BLaER1 treated with 17β-estradiol and CSF1 and Interleukin-3, amounts not matched to agents 10 nM and 100 nM (cell line): ENCODE measurements around the gene FKRP.

Experiments used
- H3K27ac ChIP-seq, 11 experiments: shearing (Covaris generic); formaldehyde crosslinking; 2 replicates each; pipeline ENCODE4 v1.8.1; 2022
- H3K27me3 ChIP-seq, 11 experiments: shearing (Covaris generic); formaldehyde crosslinking; 2 replicates each; pipeline ENCODE4 v1.8.1; 2022
- H3K36me3 ChIP-seq, 11 experiments: shearing (Covaris generic); formaldehyde crosslinking; 2 replicates each; pipeline ENCODE4 v1.8.1; 2022
- H3K4me1 ChIP-seq, 10 experiments: shearing (Covaris generic); formaldehyde crosslinking; 2 replicates each; pipeline ENCODE4 v1.8.1; 2022
- H3K4me2 ChIP-seq, 11 experiments: shearing (Covaris generic); formaldehyde crosslinking; 2 replicates each; pipeline ENCODE4 v1.8.1; 2022
- H3K4me3 ChIP-seq, 10 experiments: shearing (Covaris generic); formaldehyde crosslinking; 2 replicates each; pipeline ENCODE4 v1.8.1; 2022
- H3K9ac ChIP-seq, 11 experiments: shearing (Covaris generic); formaldehyde crosslinking; 2 replicates each; pipeline ENCODE4 v1.8.1; 2022
- H3K9me3 ChIP-seq, 11 experiments: shearing (Covaris generic); formaldehyde crosslinking; replicated peaks in 1 of 11; 2 replicates each; pipeline ENCODE4 v1.8.1; 2022
- H4K20me1 ChIP-seq, 11 experiments: shearing (Covaris generic); formaldehyde crosslinking; 2 replicates each; pipeline ENCODE4 v1.8.1; 2022
- Cebpa-rat ChIP-seq, 11 experiments: shearing (Covaris generic); IDR thresholded peaks; 2 replicates each; pipeline ENCODE4 v1.8.1; 2022

FKRP gene

GRCh38 chr19:46739290-46739771 is 6.5 kb upstream of the FKRP start:
- no peaks in the 10 kb centered on the region for H3K9me3 ChIP-seq
- H3K4me2 ChIP-seq: no peak overlapping the region
- peaks cover 41 to 91% (median 48%) of the 10 kb centered on the region in 10 experiments for H3K4me1 ChIP-seq
- no peak for TF ChIP-seq Cebpa-rat (IDR thresholded peaks at IDR 0.05)
- no peaks in the 10 kb centered on the region for H3K27me3 ChIP-seq
- no peak overlapping the region for H3K4me3 ChIP-seq
- H3K9ac ChIP-seq: peak overlapping the region in 8 of 11 experiments; percentile 22 to 44 (median 39); a peak in 10 of 22 replicates
- peaks cover 79 to 100% (median 98%) of the 10 kb centered on the region in 11 experiments for H4K20me1 ChIP-seq
- H3K36me3 ChIP-seq: peaks cover 41 to 80% (median 72%) of the 10 kb centered on the region in 11 experiments
- H3K27ac ChIP-seq: peak overlapping the region in 5 of 11 experiments; percentile 1 to 31 (median 7); a peak in 7 of 22 replicates

GRCh38 chr19:46741447-46741846 is 4.4 kb upstream of the FKRP start:
- H3K27ac ChIP-seq: peak overlapping the region in 9 of 11 experiments; percentile 7 to 71 (median 50); a peak in 16 of 22 replicates
- no peak for TF ChIP-seq Cebpa-rat (IDR thresholded peaks at IDR 0.05)
- H3K27me3 ChIP-seq: no peaks in the 10 kb centered on the region
- H3K4me2 ChIP-seq: peak overlapping the region; percentile 91 to 99 (median 95)
- H4K20me1 ChIP-seq: peaks cover 89 to 93% (median 92%) of the 10 kb centered on the region in 11 experiments
- H3K4me1 ChIP-seq: peaks cover 49 to 80% (median 55%) of the 10 kb centered on the region in 10 experiments
- H3K9me3 ChIP-seq: no peaks in the 10 kb centered on the region
- peak overlapping the region in 10 of 11 experiments; percentile 12 to 57 (median 42); a peak in 16 of 22 replicates for H3K9ac ChIP-seq
- peak overlapping the region in 3 of 10 experiments; percentile 11 to 36 (median 28); a peak in 2 of 20 replicates for H3K4me3 ChIP-seq
- peaks cover 32 to 60% (median 52%) of the 10 kb centered on the region in 11 experiments for H3K36me3 ChIP-seq

- Histone ChIP-seq H4K20me1 (peaks cover 74 to 92% (median 77%) of the 10 kb centered on the region in 11 experiments), H3K27ac (peak overlapping the region in 5 of 11 experiments; percentile 8 to 64 (median 56); a peak in 3 of 22 replicates), H3K4me1 (peaks cover 60 to 81% (median 68%) of the 10 kb centered on the region in 10 experiments), H3K9ac (peak overlapping the region in 8 of 11 experiments; percentile 1 to 100 (median 72); a peak in 9 of 22 replicates), H3K36me3 (peaks cover 17 to 44% (median 36%) of the 10 kb centered on the region in 11 experiments), H3K4me2 (peak overlapping the region; percentile 91 to 99 (median 95)), H3K9me3 (no peaks in the 10 kb centered on the region), H3K4me3 (peak overlapping the region in 1 of 10 experiments; percentile 7; a peak in 3 of 20 replicates), H3K27me3 (no peaks in the 10 kb centered on the region)
- TF ChIP-seq Cebpa-rat (IDR thresholded peaks at IDR 0.05): no peak
These were observed 2.9 kb upstream of the FKRP start for GRCh38 chr19:46742926-46743480.

GRCh38 chr19:46744005-46744691 is 1.7 kb upstream of the FKRP start:
- H3K27ac ChIP-seq: peak overlapping the region in 3 of 11 experiments; percentile 11 to 99 (median 18); a peak in 2 of 22 replicates
- TF ChIP-seq Cebpa-rat (IDR thresholded peaks at IDR 0.05): no peak
- peaks cover 57 to 81% (median 68%) of the 10 kb centered on the region in 10 experiments for H3K4me1 ChIP-seq
- H3K36me3 ChIP-seq: peaks cover 10 to 37% (median 31%) of the 10 kb centered on the region in 11 experiments
- H4K20me1 ChIP-seq: peaks cover 62 to 84% (median 65%) of the 10 kb centered on the region in 11 experiments
- H3K9me3 ChIP-seq: no peaks in the 10 kb centered on the region
- peak overlapping the region; percentile 97 to 100 (median 100); a peak in 18 of 22 replicates for H3K9ac ChIP-seq
- peak overlapping the region; percentile 88 to 100 (median 98); a peak in 17 of 20 replicates for H3K4me3 ChIP-seq
- H3K27me3 ChIP-seq: no peaks in the 10 kb centered on the region
- peak overlapping the region; percentile 91 to 99 (median 95) for H3K4me2 ChIP-seq

DNA sequence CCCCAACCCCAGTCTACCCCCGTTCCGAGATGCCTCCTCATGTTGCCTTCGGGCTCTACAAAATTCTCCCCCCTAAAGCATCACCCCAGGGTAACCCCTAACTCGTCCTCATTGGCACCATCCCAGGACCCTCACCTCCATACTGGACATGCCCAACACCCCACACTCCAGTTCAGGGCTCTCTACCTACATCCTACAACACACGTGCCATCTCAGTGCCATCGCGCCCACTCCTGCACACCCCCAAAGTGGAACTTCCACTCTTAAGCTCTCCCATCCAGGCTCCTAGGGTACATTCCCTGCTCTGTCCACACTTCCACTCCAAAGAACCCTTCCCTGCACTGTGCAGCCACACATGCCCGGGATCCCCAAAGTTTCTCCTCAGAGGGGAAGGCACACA is 827 bp upstream of the FKRP start:
- TF ChIP-seq Cebpa-rat (IDR thresholded peaks at IDR 0.05): no peak
- Histone ChIP-seq H3K4me1 (peaks cover 57 to 75% (median 67%) of the 10 kb centered on the region in 10 experiments), H3K27me3 (no peaks in the 10 kb centered on the region), H4K20me1 (peaks cover 53 to 79% (median 56%) of the 10 kb centered on the region in 11 experiments), H3K4me3 (peak overlapping the region; percentile 88 to 100 (median 98)), H3K9me3 (no peaks in the 10 kb centered on the region), H3K36me3 (peaks cover 7 to 32% (median 23%) of the 10 kb centered on the region in 11 experiments; a peak in 21 of 22 replicates), H3K27ac (peak overlapping the region; percentile 97 to 99 (median 99)), H3K4me2 (peak overlapping the region; percentile 91 to 99 (median 95)), H3K9ac (peak overlapping the region; percentile 97 to 100 (median 100))

DNA sequence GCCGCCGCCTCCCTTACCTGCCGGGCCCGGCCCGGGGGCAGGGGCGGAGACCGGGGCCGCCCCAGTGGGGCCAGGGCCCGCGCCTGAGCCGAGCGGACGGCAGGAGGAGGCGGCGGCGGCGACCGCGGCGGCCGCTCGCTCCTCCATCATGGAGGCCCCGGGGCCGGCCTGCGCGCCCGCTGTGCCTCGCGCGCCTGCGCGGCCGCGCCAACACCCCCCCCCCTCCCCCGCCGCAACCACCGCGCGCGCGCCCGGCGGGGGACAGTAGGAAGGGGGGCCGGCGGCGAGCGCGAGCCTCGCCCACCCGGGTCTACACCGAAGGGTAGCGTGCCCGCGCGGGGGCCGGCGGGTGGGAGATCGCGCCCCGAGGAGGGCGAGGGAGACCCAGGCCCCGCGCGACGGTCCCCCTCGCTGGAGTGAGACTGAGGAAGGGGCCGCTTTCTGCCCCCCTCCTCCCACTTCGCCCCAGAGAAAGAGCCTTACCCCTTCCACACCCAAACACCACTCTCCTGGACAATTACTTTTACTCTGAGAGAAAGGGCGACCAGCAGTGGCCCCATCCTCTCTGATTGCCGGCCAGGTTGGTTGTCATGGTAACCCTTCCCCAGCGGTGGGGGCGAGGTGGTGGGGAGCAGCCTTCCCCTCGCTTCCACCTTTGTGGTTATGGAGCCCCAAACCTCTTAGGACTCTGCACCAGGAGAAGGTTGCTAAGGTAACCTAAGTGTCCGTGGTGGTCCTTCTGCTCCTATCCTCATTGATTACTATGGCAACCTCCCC is 612 bp downstream of the FKRP start, which contains the start of gene STRN4:
STRN4 (minus strand) TSS at position 170 of the 777 bp plus-strand sequence; CDS start at position 150, 20 bp downstream.
- Histone ChIP-seq H3K9me3 (no peaks in the 10 kb centered on the region), H3K4me3 (peak within 1 kb of the TSS; percentile 88 to 100 (median 98)), H3K36me3 (peaks cover under 1 to 24% (median 8%) of the 10 kb centered on the region in 11 experiments; a peak in 15 of 22 replicates), H3K27ac (peak within 1 kb of the TSS; percentile 97 to 99 (median 99)), H3K4me1 (peaks cover 46 to 72% (median 68%) of the 10 kb centered on the region in 10 experiments), H4K20me1 (peaks cover 39 to 71% (median 42%) of the 10 kb centered on the region in 11 experiments), H3K27me3 (no peaks in the 10 kb centered on the region), H3K9ac (peak within 1 kb of the TSS; percentile 97 to 100 (median 100)), H3K4me2 (peak within 1 kb of the TSS; percentile 92 to 99 (median 95))
- TF ChIP-seq Cebpa-rat (IDR thresholded peaks at IDR 0.05): no peak

- H3K9ac ChIP-seq: no peak overlapping the region
- no peak for TF ChIP-seq Cebpa-rat (IDR thresholded peaks at IDR 0.05)
- H3K4me3 ChIP-seq: no peak overlapping the region
- no peak overlapping the region; a peak in 1 of 22 replicates for H3K4me2 ChIP-seq
- H3K27me3 ChIP-seq: no peaks in the 10 kb centered on the region
- peaks cover 19 to 60% (median 25%) of the 10 kb centered on the region in 11 experiments; a peak in 21 of 22 replicates for H4K20me1 ChIP-seq
- H3K27ac ChIP-seq: no peak overlapping the region
- no peaks in the 10 kb centered on the region for H3K9me3 ChIP-seq
- H3K4me1 ChIP-seq: peaks cover 26 to 64% (median 55%) of the 10 kb centered on the region in 10 experiments
- H3K36me3 ChIP-seq: peaks cover 0 to 18% (median 9%) of the 10 kb centered on the region in 11 experiments; a peak in 12 of 22 replicates
These were observed 2.7 kb downstream of the FKRP start for GRCh38 chr19:46748325-46749109.
